ENCODE results near the gene ZBTB25. TPM values are rescaled to one million over a fixed set of nuclear protein-coding genes. Genes with fewer than 3 reads are reported as not detected.
A peak's percentile ranks its signal among the peaks of the same experiment; 100 is the strongest.

Gene ZBTB25
- total RNA-seq, 1 donor from 2014 or later = 20.6 TPM

DNA sequence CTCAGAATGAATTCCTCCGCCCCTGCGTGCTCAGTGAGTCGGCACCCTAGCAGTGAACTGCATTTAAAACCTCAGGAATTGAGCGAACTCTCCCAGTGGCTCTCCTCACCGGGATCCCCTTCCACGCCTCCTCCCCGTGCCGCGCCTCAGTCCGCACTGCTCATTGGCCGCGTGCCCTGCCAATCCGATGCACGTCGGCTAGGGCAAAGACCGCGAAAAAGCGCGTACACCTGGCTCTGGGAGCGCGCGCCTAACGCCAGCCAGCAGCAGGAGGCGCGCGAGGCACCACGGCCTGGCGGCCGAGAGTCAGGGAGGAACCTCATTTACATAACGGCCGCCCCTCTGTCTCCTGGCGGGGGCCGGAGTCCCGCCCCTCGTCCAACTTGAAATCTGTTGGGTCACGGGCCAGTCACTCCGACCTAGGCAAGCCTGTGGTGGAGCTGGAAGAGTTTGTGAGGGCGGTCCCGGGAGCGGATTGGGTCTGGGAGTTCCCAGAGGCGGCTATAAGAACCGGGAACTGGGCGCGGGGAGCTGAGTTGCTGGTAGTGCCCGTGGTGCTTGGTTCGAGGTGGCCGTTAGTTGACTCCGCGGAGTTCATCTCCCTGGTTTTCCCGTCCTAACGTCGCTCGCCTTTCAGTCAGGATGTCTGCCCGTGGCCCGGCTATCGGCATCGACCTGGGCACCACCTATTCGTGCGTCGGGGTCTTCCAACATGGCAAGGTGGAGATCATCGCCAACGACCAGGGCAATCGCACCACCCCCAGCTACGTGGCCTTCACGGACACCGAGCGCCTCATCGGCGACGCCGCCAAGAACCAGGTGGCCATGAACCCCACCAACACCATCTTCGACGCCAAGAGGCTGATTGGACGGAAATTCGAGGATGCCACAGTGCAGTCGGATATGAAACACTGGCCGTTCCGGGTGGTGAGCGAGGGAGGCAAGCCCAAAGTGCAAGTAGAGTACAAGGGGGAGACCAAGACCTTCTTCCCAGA is 36.9 kb upstream of the ZBTB25 start, which contains the start of gene HSPA2:
TSS of gene HSPA2 (plus strand) at position 534 of the 995 bp plus-strand sequence. CDS start at position 643, 109 bp downstream.
- H3K36me3 Mint-ChIP-seq = peaks cover 5% of the 10 kb centered on the region
- H3K4me1 Mint-ChIP-seq = peaks cover 40% of the 10 kb centered on the region
- no peaks in the 10 kb centered on the region for H3K27me3 Mint-ChIP-seq (ENCODE audit: low read depth)
- peak; percentile 95 to 98 for DNase-seq (ENCODE audit: low spot score in 2 of 2, unreplicated experiment in 2 of 2)
- H3K4me3 Mint-ChIP-seq = peak within 1 kb of the TSS; percentile 88
- H3K27ac Mint-ChIP-seq = peak within 1 kb of the TSS; percentile 99
- TF ChIP-seq, protein P1, sequence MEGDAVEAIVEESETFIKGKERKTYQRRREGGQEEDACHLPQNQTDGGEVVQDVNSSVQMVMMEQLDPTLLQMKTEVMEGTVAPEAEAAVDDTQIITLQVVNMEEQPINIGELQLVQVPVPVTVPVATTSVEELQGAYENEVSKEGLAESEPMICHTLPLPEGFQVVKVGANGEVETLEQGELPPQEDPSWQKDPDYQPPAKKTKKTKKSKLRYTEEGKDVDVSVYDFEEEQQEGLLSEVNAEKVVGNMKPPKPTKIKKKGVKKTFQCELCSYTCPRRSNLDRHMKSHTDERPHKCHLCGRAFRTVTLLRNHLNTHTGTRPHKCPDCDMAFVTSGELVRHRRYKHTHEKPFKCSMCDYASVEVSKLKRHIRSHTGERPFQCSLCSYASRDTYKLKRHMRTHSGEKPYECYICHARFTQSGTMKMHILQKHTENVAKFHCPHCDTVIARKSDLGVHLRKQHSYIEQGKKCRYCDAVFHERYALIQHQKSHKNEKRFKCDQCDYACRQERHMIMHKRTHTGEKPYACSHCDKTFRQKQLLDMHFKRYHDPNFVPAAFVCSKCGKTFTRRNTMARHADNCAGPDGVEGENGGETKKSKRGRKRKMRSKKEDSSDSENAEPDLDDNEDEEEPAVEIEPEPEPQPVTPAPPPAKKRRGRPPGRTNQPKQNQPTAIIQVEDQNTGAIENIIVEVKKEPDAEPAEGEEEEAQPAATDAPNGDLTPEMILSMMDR (IDR thresholded peaks at IDR 0.05; ENCODE audit: unreplicated experiment) = peak; percentile 55
- H3K9me3 Mint-ChIP-seq = peaks cover 3% of the 10 kb centered on the region

GRCh38 chr14:64536488-64537245 is 33.0 kb upstream of the ZBTB25 start:
- peak overlapping the region; percentile 28 for H3K4me3 Mint-ChIP-seq
- H3K27me3 Mint-ChIP-seq (ENCODE audit: low read depth) = no peaks in the 10 kb centered on the region
- peaks cover 5% of the 10 kb centered on the region for H3K36me3 Mint-ChIP-seq
- no peak for DNase-seq (ENCODE audit: low spot score in 2 of 2, unreplicated experiment in 2 of 2)
- TF ChIP-seq, protein P1 (IDR thresholded peaks at IDR 0.05; ENCODE audit: unreplicated experiment) = no peak
- H3K4me1 Mint-ChIP-seq = peaks cover 28% of the 10 kb centered on the region
- peak overlapping the region; percentile 98 for H3K27ac Mint-ChIP-seq
- H3K9me3 Mint-ChIP-seq = peaks cover 3% of the 10 kb centered on the region

DNA sequence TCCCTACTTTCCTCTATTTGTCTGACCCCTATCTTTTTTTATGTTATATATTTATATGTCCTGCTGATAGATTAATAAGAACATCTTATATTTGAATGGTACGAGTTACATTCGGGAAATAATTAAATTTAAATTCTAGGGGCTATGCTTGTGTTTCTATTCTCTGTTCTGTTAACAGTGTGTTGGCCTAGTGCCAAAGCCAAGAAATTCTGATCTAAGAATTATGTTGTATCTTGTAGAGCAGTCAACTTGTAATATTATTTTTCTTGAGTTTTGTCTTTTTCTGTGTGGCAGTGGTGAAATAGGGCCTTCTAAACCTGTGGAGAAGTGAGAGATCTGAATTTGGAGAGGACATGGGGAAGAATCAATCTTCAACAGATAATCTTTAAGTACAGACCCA is 27.9 kb upstream of the ZBTB25 start:
- H3K4me1 Mint-ChIP-seq = peaks cover 23% of the 10 kb centered on the region
- H3K4me3 Mint-ChIP-seq = no peak overlapping the region
- H3K9me3 Mint-ChIP-seq = no peaks in the 10 kb centered on the region
- no peak for DNase-seq (ENCODE audit: low spot score in 2 of 2, unreplicated experiment in 2 of 2)
- TF ChIP-seq, protein P1 (IDR thresholded peaks at IDR 0.05; ENCODE audit: unreplicated experiment) = no peak
- no peaks in the 10 kb centered on the region for H3K27me3 Mint-ChIP-seq (ENCODE audit: low read depth)
- peaks cover 5% of the 10 kb centered on the region for H3K36me3 Mint-ChIP-seq
- peak overlapping the region; percentile 64 for H3K27ac Mint-ChIP-seq

DNA sequence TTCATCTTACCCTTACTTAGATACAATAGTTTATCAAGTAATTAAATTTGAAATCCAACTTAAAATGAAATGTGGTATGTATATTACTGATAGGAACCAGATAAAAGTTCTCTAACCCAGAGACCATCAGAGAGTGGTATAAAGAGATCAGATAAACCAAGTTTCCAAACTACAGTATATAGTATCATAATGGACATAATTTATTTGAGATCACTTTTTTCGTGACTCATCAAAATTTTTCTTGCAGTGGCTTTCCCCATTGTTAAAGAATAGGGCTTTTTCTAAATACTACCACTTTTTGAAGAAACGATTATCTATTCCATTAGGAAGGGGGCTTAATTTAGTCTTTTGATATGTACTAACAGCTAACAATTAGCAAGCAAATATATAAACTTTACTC is 21.7 kb upstream of the ZBTB25 start:
- no peaks in the 10 kb centered on the region for H3K27me3 Mint-ChIP-seq (ENCODE audit: low read depth)
- no peaks in the 10 kb centered on the region for H3K9me3 Mint-ChIP-seq
- H3K4me3 Mint-ChIP-seq = no peak overlapping the region
- peaks cover 6% of the 10 kb centered on the region for H3K36me3 Mint-ChIP-seq
- peaks cover 7% of the 10 kb centered on the region for H3K4me1 Mint-ChIP-seq
- peak overlapping the region; percentile 47 for H3K27ac Mint-ChIP-seq
- TF ChIP-seq, protein P1 (IDR thresholded peaks at IDR 0.05; ENCODE audit: unreplicated experiment) = no peak
- DNase-seq (ENCODE audit: low spot score in 2 of 2, unreplicated experiment in 2 of 2) = no peak

- TF ChIP-seq, protein P1 (IDR thresholded peaks at IDR 0.05; ENCODE audit: unreplicated experiment) = no peak
- H3K36me3 Mint-ChIP-seq = peaks cover 3% of the 10 kb centered on the region
- no peaks in the 10 kb centered on the region for H3K27me3 Mint-ChIP-seq (ENCODE audit: low read depth)
- no peaks in the 10 kb centered on the region for H3K9me3 Mint-ChIP-seq
- peaks cover 12% of the 10 kb centered on the region for H3K4me1 Mint-ChIP-seq
- no peak for DNase-seq (ENCODE audit: low spot score in 2 of 2, unreplicated experiment in 2 of 2)
- no peak overlapping the region for H3K4me3 Mint-ChIP-seq
- no peak overlapping the region for H3K27ac Mint-ChIP-seq
Observed at GRCh38 chr14:64522591-64523355, 19.1 kb upstream of the ZBTB25 start.
